Uterus (tissue), 4 donors: ENCODE results near the gene AKAP17A. TPM values are rescaled to one million over a fixed set of nuclear protein-coding genes. Genes with fewer than 3 reads are reported as not detected.

Source experiments
- DNase-seq, 2 donors: peaks; one replicate each; pipeline ENCODE4 v3.0.0-alpha.2; 2019 to 2020
- H3K27ac ChIP-seq, 2 donors: fragments of 200-600 bp; sonication (generic); 1 replicate in 1 of 2; 2 replicates in 1 of 2; pipeline ENCODE4 v1.5.1; 2016 to 2018
- H3K27me3 ChIP-seq, 2 donors: fragments of 200-600 bp; sonication (generic); one replicate each; pipeline ENCODE4 v1.5.1; 2018 to 2019; ENCODE audit warnings: control low read depth in 1 of 2
- H3K36me3 ChIP-seq, 2 donors: fragments of 200-600 bp; sonication (generic); one replicate each; pipeline ENCODE4 v1.5.1; 2019; ENCODE audit warnings: control low read depth in 1 of 2
- H3K4me1 ChIP-seq, 2 donors: fragments of 200-600 bp; sonication (generic); one replicate each; pipeline ENCODE4 v1.5.1; 2018 to 2019; ENCODE audit warnings: control low read depth in 1 of 2
- H3K4me3 ChIP-seq, 2 donors: fragments of 200-600 bp; sonication (generic); 1 replicate in 1 of 2; 2 replicates in 1 of 2; pipeline ENCODE4 v1.5.1; 2018 to 2019; ENCODE audit warnings: mild to moderate bottlenecking in 1 of 2
- H3K9me3 ChIP-seq, 2 donors: fragments of 200-600 bp; sonication (generic); one replicate each; pipeline ENCODE4 v1.5.1; 2019; ENCODE audit warnings: control low read depth in 1 of 2
- POLR2A ChIP-seq, 2 donors: fragments of 450-650 bp; IDR thresholded peaks; one replicate each; pipeline ENCODE4 v1.6.1; 2016; ENCODE audit warnings: antibody characterized with exemption in 2 of 2, mild to moderate bottlenecking in 1 of 2, moderate library complexity in 1 of 2
- intact Hi-C: fragments of 100-400 bp; cut with DNase I; formaldehyde crosslinking; loops from one replicate; pipeline ENCODE4 v1.15.1; 2023; ENCODE audit warnings: low total_unique reads
- total RNA-seq, 4 donors: library from RNA; depleted of rRNA in 3 of 4; stranded (reverse); fragments of >200 nt in 3 of 4; gene quantifications; one replicate each; pipeline versions ENCODE4 v1.1.0 to v1.2.4, GENCODE V29; 2014 to 2023
- TF ChIP-seq, protein P1 (sequence below), 4 experiments: fragments of 200-600 bp in 2 of 4; fragments of 450-650 bp in 2 of 4; sonication (generic) in 2 of 4; IDR thresholded peaks; one replicate each; pipeline ENCODE4 v1.5.1; 2016 to 2019; ENCODE audit warnings: antibody characterized with exemption in 4 of 4, mild to moderate bottlenecking in 2 of 4, moderate library complexity in 1 of 4
- donor health status: DM: yes; HTN: yes; CAD: no.

Gene AKAP17A
- total RNA-seq, 4 donors from 2014 or later = 21.5 to 52.9 (median 29.6) TPM

DNA sequence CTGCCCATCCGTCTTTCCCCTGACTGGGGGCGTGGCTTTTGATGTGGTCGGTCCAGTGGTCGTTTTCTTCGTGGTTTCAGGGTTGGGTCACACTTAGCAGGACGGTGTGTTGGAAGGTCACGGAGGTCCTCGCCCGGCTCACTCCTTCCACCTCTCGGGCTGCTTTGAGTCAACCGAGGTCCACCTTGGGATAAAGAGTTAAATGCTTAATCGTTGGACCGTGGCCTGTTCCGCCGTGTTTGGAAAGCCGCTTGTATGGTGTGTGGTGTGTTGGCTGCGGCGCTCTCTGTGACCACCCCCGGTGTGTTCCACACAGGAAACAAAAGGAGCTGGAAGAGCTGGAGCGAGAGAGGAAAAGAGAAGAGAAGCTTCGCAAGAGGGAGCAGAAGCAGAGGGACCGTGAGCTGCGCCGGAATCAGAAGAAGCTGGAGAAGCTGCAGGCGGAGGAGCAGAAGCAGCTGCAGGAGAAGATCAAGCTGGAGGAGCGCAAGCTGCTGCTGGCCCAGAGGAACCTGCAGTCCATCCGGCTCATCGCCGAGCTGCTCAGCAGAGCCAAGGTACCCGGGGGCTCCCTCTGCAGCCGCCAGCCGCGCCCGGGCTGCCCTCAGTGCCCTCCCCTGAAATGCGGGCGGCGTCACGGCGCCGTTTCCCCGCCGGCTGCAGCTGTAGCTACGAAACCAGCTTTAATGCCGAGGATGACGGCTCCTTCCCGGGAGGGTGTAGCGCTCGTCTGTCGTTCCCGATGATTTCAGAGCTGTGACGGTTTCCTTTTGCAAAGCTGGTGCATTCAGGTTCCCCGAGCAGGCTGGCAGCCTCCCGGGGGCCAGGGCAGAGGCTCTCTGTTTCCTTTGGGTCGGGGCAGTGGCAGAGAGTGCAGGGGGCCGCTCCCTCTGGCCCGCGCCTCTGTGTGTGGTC, 7.7 kb downstream of the AKAP17A start:
- DNase-seq = no peak
- intact Hi-C loops = no loop called here

DNA sequence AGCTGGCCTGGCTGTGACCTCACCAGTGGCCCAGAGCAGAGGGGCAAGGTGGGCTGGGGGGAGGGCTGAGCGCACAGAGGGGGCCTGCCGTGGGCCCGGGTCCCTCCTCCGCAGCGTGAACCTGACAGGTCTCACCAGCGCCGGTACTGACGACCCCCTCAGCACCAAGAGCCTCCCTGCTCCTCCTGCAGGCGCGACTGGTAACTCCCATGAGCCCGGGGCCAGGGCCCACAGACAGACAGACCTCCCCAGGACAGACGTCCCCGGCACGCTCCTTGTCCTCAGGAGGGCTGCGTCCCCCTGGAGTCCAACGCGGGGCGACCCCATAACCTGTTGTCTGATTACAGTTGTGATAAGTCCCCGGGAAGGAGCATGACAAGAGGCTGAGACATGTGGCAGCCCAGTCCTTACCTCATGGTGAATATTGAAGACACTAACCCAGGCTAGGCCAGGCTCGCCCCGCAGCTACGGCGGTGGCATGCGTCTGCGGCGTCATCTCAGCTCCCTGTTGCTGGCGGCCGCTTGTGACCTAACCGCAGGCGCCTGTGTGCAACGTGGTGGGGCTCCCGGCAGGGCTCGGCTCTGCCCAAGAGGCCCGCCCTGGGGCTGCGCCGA, 8.5 kb downstream of the AKAP17A start:
- intact Hi-C loops = no loop called here
- H3K27me3 ChIP-seq = no peaks in the 10 kb centered on the region
- no peaks in the 10 kb centered on the region for H3K4me1 ChIP-seq
- DNase-seq = no peak
- no peak overlapping the region for H3K27ac ChIP-seq
- H3K36me3 ChIP-seq = no peaks in the 10 kb centered on the region
- no peak for TF ChIP-seq POLR2A (IDR thresholded peaks at IDR 0.05)
- TF ChIP-seq, protein P1, sequence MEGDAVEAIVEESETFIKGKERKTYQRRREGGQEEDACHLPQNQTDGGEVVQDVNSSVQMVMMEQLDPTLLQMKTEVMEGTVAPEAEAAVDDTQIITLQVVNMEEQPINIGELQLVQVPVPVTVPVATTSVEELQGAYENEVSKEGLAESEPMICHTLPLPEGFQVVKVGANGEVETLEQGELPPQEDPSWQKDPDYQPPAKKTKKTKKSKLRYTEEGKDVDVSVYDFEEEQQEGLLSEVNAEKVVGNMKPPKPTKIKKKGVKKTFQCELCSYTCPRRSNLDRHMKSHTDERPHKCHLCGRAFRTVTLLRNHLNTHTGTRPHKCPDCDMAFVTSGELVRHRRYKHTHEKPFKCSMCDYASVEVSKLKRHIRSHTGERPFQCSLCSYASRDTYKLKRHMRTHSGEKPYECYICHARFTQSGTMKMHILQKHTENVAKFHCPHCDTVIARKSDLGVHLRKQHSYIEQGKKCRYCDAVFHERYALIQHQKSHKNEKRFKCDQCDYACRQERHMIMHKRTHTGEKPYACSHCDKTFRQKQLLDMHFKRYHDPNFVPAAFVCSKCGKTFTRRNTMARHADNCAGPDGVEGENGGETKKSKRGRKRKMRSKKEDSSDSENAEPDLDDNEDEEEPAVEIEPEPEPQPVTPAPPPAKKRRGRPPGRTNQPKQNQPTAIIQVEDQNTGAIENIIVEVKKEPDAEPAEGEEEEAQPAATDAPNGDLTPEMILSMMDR (IDR thresholded peaks at IDR 0.05) = no peak
- no peak overlapping the region for H3K4me3 ChIP-seq
- no peaks in the 10 kb centered on the region for H3K9me3 ChIP-seq

More for the DNA sequence above, 7.7 kb downstream of the AKAP17A start:
- Histone ChIP-seq H3K27ac (no peak overlapping the region), H3K36me3 (no peaks in the 10 kb centered on the region), H3K9me3 (no peaks in the 10 kb centered on the region), H3K27me3 (no peaks in the 10 kb centered on the region), H3K4me1 (no peaks in the 10 kb centered on the region), H3K4me3 (no peak overlapping the region)
- TF ChIP-seq, protein P1 (IDR thresholded peaks at IDR 0.05) = no peak
- no peak for TF ChIP-seq POLR2A (IDR thresholded peaks at IDR 0.05)

DNA sequence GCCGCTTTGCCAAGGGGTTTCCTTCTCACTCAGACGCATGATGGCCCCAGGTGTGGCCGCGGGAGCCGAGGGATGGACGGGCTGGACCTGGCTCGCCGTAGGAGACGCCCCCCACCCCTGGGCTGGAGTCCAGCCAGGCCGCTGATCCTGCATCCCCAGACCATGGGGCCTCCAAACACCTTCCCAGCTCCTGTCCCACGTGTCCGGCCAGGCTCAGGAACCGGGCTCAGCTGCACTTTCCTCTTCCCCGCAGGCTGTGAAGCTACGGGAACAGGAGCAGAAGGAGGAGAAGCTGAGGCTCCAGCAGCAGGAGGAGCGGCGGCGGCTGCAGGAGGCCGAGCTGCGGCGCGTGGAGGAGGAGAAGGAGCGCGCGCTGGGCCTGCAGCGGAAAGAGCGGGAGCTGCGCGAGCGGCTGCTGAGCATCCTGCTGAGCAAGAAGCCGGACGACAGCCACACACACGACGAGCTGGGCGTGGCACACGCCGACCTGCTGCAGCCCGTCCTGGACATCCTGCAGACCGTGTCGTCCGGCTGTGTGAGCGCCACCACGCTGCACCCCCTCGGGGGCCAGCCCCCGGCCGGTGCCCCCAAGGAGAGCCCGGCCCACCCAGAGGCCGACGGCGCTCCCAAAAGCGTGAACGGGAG, 9.1 kb downstream of the AKAP17A start:
- DNase-seq = no peak
- intact Hi-C loops = no loop called here
- H3K4me3 ChIP-seq = no peak overlapping the region
- H3K9me3 ChIP-seq = no peaks in the 10 kb centered on the region
- TF ChIP-seq, protein P1 (IDR thresholded peaks at IDR 0.05) = no peak
- TF ChIP-seq POLR2A (IDR thresholded peaks at IDR 0.05) = no peak
- no peak overlapping the region for H3K27ac ChIP-seq
- H3K36me3 ChIP-seq = no peaks in the 10 kb centered on the region
- H3K27me3 ChIP-seq = no peaks in the 10 kb centered on the region
- H3K4me1 ChIP-seq = no peaks in the 10 kb centered on the region

DNA sequence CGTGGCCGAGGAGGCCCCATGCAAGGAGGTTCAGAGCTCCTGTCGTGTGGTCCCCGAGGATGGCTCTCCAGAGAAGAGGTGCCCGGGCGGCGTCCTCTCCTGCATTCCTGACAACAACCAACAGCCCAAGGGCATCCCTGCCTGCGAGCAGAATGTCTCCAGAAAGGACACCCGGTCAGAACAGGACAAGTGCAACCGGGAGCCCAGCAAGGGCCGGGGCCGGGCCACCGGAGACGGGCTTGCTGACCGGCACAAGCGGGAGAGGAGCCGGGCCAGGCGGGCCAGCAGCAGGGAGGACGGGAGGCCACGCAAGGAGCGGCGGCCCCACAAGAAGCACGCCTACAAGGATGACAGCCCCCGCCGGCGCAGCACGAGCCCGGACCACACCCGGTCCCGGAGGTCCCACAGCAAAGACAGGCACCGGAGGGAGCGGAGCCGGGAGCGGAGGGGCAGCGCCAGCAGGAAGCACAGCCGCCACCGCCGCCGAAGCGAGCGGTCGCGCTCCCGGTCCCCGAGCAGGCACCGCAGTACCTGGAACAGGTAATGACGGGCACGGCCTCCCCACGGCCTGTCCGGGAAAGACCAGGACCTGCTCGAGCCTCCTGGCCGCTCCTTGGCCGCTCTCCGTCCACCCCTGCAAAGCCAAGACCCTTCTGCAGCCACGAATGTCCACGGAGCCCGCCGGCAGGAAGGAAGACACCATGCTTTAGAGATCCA, 9.8 kb downstream of the AKAP17A start:
- intact Hi-C loops = no loop called here

More for the DNA sequence above, 9.8 kb downstream of the AKAP17A start:
- Histone ChIP-seq H3K27me3 (no peaks in the 10 kb centered on the region), H3K9me3 (no peaks in the 10 kb centered on the region), H3K36me3 (no peaks in the 10 kb centered on the region), H3K4me1 (no peaks in the 10 kb centered on the region), H3K27ac (no peak overlapping the region), H3K4me3 (no peak overlapping the region)
- DNase-seq = no peak
- no peak for TF ChIP-seq POLR2A (IDR thresholded peaks at IDR 0.05)
- TF ChIP-seq, protein P1 (IDR thresholded peaks at IDR 0.05) = no peak
